Suprapubic skin (tissue), 4 donors: ENCODE data around the gene REEP2. TPM values are rescaled to one million over a fixed set of nuclear protein-coding genes. Genes with fewer than 3 reads are reported as not detected.

Experiments used
- DNase-seq, 2 donors: peaks; one replicate each; pipeline ENCODE4 v3.0.0-alpha.2; 2019; ENCODE audit warnings: low spot score in 2 of 2
- H3K27ac ChIP-seq: fragments of 200-600 bp; sonication (generic); one replicate; pipeline ENCODE4 v1.5.1; 2019
- H3K27me3 ChIP-seq: fragments of 200-600 bp; sonication (generic); one replicate; pipeline ENCODE4 v1.5.1; 2019
- H3K36me3 ChIP-seq: fragments of 200-600 bp; sonication (generic); one replicate; pipeline ENCODE4 v1.5.1; 2019
- H3K4me1 ChIP-seq: fragments of 200-600 bp; sonication (generic); one replicate; pipeline ENCODE4 v1.5.1; 2019
- H3K4me3 ChIP-seq: fragments of 200-600 bp; sonication (generic); one replicate; pipeline ENCODE4 v1.5.1; 2019; ENCODE audit warnings: mild to moderate bottlenecking
- H3K9me3 ChIP-seq: fragments of 200-600 bp; sonication (generic); one replicate; pipeline ENCODE4 v1.5.1; 2019
- EP300 ChIP-seq: sonication (generic); formaldehyde crosslinking; IDR thresholded peaks from one replicate; pipeline ENCODE4 v1.6.1; 2017; ENCODE audit warnings: antibody characterized with exemption
- POLR2A ChIP-seq, 2 donors: fragments of 450-650 bp; IDR thresholded peaks; one replicate each; pipeline ENCODE4 v1.6.1; 2017; ENCODE audit warnings: antibody characterized with exemption in 2 of 2, mild to moderate bottlenecking in 2 of 2, moderate library complexity in 2 of 2
- POLR2AphosphoS5 ChIP-seq, 3 donors: sonication (generic); formaldehyde crosslinking; IDR thresholded peaks; one replicate each; pipeline ENCODE4 v1.6.1; 2017; ENCODE audit warnings: antibody characterized with exemption in 3 of 3
- WGBS: methylation state at CpG from one replicate; pipeline ENCODE4 v1.1.5; 2018; 5-methylcytosine and 5-hydroxymethylcytosine counted together
- total RNA-seq, 4 donors: library from RNA; depleted of rRNA; stranded (reverse); fragments of >200 nt; gene quantifications; one replicate each; pipeline ENCODE4 v1.1.0, GENCODE V29; 2016
- TF ChIP-seq, protein P1 (sequence below), 2 donors: fragments of 200-600 bp in 1 of 2; fragments of 450-650 bp in 1 of 2; sonication (generic) in 1 of 2; IDR thresholded peaks; one replicate each; pipeline ENCODE4 v1.5.1; 2016 to 2019; ENCODE audit warnings: antibody characterized with exemption in 2 of 2, mild to moderate bottlenecking in 1 of 2, moderate library complexity in 1 of 2

The REEP2 gene
- total RNA-seq, 4 donors from 2014 or later: 1.5 to 2.6 (median 1.8) TPM

DNA sequence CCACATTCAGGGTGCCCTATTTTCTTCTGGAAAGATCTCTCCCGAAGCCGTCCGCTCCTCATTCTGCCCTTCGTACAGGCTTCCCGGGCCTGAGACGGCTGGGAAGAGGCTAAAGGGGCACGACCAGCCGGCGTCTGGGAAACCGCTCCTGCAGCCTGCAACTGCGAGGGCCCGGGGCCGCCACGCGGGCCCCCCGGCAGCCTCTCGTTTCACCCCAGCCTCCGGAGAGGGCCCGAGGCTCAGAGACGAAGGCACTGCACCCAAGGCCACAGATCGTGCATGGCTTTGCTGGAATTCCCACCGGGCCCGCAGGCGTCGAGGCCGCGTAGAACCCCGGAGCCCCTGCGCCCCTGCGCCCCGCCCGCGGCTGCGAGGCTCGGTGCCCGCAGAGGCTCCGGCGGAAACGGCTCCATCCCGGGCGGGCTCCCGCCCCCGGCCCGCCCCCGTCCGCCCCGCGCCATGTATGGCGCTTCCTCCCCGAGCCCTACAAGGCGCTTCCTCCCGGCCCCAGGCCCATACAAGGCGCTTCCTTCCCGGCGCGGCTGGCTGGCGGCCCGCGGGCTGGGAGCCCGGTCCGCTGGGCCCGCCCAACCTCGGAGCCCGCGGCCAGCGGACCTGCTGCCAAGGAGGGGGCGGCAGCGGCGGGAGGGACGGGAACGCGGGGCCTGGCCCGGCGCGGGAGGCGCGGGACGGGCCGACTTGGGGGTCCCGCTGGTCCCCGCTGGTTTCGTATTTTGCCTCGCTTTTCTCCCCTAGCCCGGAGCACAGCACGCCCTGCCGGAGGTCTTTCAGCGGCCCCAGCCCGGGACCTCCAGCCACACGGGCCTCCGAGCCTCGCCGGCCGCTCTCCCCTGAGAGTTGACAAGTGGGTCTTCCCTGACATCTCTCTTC is 53.1 kb downstream of the REEP2 start:
- TF ChIP-seq POLR2A (IDR thresholded peaks at IDR 0.05): no peak
- no peak for TF ChIP-seq EP300
- TF ChIP-seq, protein P1, sequence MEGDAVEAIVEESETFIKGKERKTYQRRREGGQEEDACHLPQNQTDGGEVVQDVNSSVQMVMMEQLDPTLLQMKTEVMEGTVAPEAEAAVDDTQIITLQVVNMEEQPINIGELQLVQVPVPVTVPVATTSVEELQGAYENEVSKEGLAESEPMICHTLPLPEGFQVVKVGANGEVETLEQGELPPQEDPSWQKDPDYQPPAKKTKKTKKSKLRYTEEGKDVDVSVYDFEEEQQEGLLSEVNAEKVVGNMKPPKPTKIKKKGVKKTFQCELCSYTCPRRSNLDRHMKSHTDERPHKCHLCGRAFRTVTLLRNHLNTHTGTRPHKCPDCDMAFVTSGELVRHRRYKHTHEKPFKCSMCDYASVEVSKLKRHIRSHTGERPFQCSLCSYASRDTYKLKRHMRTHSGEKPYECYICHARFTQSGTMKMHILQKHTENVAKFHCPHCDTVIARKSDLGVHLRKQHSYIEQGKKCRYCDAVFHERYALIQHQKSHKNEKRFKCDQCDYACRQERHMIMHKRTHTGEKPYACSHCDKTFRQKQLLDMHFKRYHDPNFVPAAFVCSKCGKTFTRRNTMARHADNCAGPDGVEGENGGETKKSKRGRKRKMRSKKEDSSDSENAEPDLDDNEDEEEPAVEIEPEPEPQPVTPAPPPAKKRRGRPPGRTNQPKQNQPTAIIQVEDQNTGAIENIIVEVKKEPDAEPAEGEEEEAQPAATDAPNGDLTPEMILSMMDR (IDR thresholded peaks at IDR 0.05): no peak
- no peak for TF ChIP-seq POLR2AphosphoS5 (IDR thresholded peaks at IDR 0.05)
- no peaks in the 10 kb centered on the region for H3K36me3 ChIP-seq
- peaks cover 63% of the 10 kb centered on the region for H3K4me1 ChIP-seq
- peaks cover 14% of the 10 kb centered on the region for H3K27me3 ChIP-seq
- peak overlapping the region; percentile 55 for H3K4me3 ChIP-seq
- peak; percentile 93 to 96 for DNase-seq
- H3K27ac ChIP-seq: peak overlapping the region; percentile 82
- H3K9me3 ChIP-seq: no peaks in the 10 kb centered on the region
- WGBS: 3% methylated on average over 16 of the region's 93 CpGs

DNA sequence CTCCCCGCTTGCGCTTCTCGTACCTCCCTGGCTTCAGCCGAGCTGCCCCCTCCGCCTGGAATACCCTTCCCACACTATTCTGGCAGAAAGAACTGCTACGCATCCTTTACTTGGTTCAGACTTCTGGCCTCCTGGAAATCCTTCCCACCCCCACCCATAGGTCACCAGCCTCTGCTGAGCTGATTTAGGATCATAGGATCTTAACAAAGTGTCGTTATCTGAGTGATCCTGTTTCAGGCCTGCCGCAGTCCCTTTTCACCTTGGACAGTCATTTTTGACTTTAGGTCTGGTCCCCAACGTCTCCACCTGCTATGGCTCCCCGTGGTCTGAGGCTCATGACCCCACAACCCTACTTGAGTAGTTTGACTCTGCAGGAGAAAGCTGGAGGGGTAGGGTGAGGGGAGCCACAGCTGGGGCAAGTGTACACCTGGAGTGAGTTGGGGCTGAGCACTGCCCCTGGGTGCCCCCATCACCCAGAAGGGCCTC is 53.7 kb downstream of the REEP2 start:
- no peak for DNase-seq
- peaks cover 61% of the 10 kb centered on the region for H3K4me1 ChIP-seq

DNA sequence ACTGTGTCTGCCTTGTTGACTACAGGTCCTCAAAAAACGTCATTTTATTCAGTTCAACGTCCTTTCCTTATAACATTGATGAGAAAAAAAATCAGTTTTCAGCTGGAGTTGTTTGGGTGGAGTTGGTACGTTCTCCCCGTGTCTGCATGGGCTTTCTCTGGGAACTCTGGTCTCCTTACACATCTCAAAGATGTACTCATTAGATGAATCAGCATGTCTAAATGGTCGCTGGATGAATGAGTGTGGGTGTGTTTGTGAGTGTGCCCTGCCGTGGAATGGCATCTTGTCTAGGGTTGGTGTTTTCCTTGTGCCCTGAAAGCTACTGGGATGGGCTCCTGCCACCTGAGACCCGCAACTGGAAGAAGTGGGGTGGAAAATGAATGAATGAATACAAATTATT is 56.5 kb downstream of the REEP2 start:
- H3K4me1 ChIP-seq: peaks cover 36% of the 10 kb centered on the region
- H3K27ac ChIP-seq: no peak overlapping the region
- no peak for TF ChIP-seq EP300
- TF ChIP-seq, protein P1 (IDR thresholded peaks at IDR 0.05): no peak
- no peak for TF ChIP-seq POLR2A (IDR thresholded peaks at IDR 0.05)
- no peak for TF ChIP-seq POLR2AphosphoS5 (IDR thresholded peaks at IDR 0.05)
- H3K27me3 ChIP-seq: peaks cover 5% of the 10 kb centered on the region
- H3K4me3 ChIP-seq: no peak overlapping the region
- DNase-seq: no peak
- 80% methylated on average over 7 of the region's 7 CpGs for WGBS
- H3K9me3 ChIP-seq: no peaks in the 10 kb centered on the region
- no peaks in the 10 kb centered on the region for H3K36me3 ChIP-seq

More for the DNA sequence above, 53.7 kb downstream of the REEP2 start:
- WGBS: 15% methylated on average over 10 of the region's 10 CpGs
- no peaks in the 10 kb centered on the region for H3K9me3 ChIP-seq
- TF ChIP-seq POLR2AphosphoS5 (IDR thresholded peaks at IDR 0.05) (no peak), EP300 (no peak), POLR2A (IDR thresholded peaks at IDR 0.05) (no peak)
- TF ChIP-seq, protein P1 (IDR thresholded peaks at IDR 0.05): no peak
- peak overlapping the region; percentile 82 for H3K27ac ChIP-seq
- H3K27me3 ChIP-seq: peaks cover 14% of the 10 kb centered on the region
- H3K4me3 ChIP-seq: peak overlapping the region; percentile 55
- no peaks in the 10 kb centered on the region for H3K36me3 ChIP-seq

Other genes with a start within 250 kb of the REEP2 start
- 10 to 100 TPM; 17.9 to 30.6 (median 22.2) TPM for gene CDC23, start 225.7 kb upstream of the REEP2 start, total RNA-seq
- gene GFRA3, start 164.4 kb upstream of the REEP2 start, total RNA-seq: 1 to 10 TPM in 2 of 4 donors, under 1 TPM in 1, not detected in 1; 0.85 to 2.0 (median 1.1) TPM
- gene CDC25C, start 107.3 kb upstream of the REEP2 start, total RNA-seq: 1 to 10 TPM in 3 of 4 donors, under 1 TPM in 1; 0.38 to 1.6 (median 1.3) TPM
- gene FAM53C, start 100.8 kb upstream of the REEP2 start, total RNA-seq: 10 to 100 TPM; 18.1 to 31.1 (median 22.4) TPM
- 100 to 1,000 TPM in 1 of 4 donors, 10 to 100 TPM in 3; 49.1 to 112 (median 65.1) TPM for gene KDM3B, start 86.4 kb upstream of the REEP2 start, total RNA-seq
- 100 to 1,000 TPM; 130 to 445 (median 257) TPM for gene EGR1, start 26.4 kb downstream of the REEP2 start, total RNA-seq
- 10 to 100 TPM; 71.2 to 99.9 (median 87.7) TPM for gene ETF1, start 104.2 kb downstream of the REEP2 start, total RNA-seq
- 100 to 1,000 TPM; 204 to 252 (median 247) TPM for gene HSPA9, start 136.3 kb downstream of the REEP2 start, total RNA-seq